Measurements from ENCODE around the gene UBE2E3.

The UBE2E3 gene

GRCh38 chr2:180944372-180944771 lies 36.0 kb upstream of the UBE2E3 start:
- in situ Hi-C loops (cut with MboI; ENCODE audit: low sequenced_read_pairs, unreplicated experiment) = no loop called here
- no peak for DNase-seq (ENCODE audit: low spot score)
- no peak for TF ChIP-seq CTCF (IDR thresholded peaks at IDR 0.05; ENCODE audit: borderline replicate concordance, control extremely low read depth, extremely low read depth, insufficient read depth, missing control alignments)

- in situ Hi-C loops (cut with MboI; ENCODE audit: low sequenced_read_pairs, unreplicated experiment) = no loop called here
These were observed 33.2 kb upstream of the UBE2E3 start for GRCh38 chr2:180947208-180947689.

GRCh38 chr2:180949896-180950295 lies 30.5 kb upstream of the UBE2E3 start:
- TF ChIP-seq CTCF (IDR thresholded peaks at IDR 0.05; ENCODE audit: borderline replicate concordance, control extremely low read depth, extremely low read depth, insufficient read depth, missing control alignments) = no peak
- in situ Hi-C loops (cut with MboI; ENCODE audit: low sequenced_read_pairs, unreplicated experiment) = no loop called here
- DNase-seq (ENCODE audit: low spot score) = no peak

More at GRCh38 chr2:180947208-180947689, 33.2 kb upstream of the UBE2E3 start:
- no peak for DNase-seq (ENCODE audit: low spot score)
- no peak for TF ChIP-seq CTCF (IDR thresholded peaks at IDR 0.05; ENCODE audit: borderline replicate concordance, control extremely low read depth, extremely low read depth, insufficient read depth, missing control alignments)

- DNase-seq (ENCODE audit: low spot score) = no peak
- in situ Hi-C loops (cut with MboI; ENCODE audit: low sequenced_read_pairs, unreplicated experiment) = no loop called here
- TF ChIP-seq CTCF (IDR thresholded peaks at IDR 0.05; ENCODE audit: borderline replicate concordance, control extremely low read depth, extremely low read depth, insufficient read depth, missing control alignments) = no peak
These were observed 28.3 kb upstream of the UBE2E3 start for GRCh38 chr2:180952082-180952481.

GRCh38 chr2:180952731-180953336 lies 27.6 kb upstream of the UBE2E3 start:
- no peak for DNase-seq (ENCODE audit: low spot score)
- in situ Hi-C loops (cut with MboI; ENCODE audit: low sequenced_read_pairs, unreplicated experiment) = no loop called here
- no peak for TF ChIP-seq CTCF (IDR thresholded peaks at IDR 0.05; ENCODE audit: borderline replicate concordance, control extremely low read depth, extremely low read depth, insufficient read depth, missing control alignments)

- in situ Hi-C loops (cut with MboI; ENCODE audit: low sequenced_read_pairs, unreplicated experiment) = no loop called here
- no peak for DNase-seq (ENCODE audit: low spot score)
- no peak for TF ChIP-seq CTCF (IDR thresholded peaks at IDR 0.05; ENCODE audit: borderline replicate concordance, control extremely low read depth, extremely low read depth, insufficient read depth, missing control alignments)
These were observed 26.9 kb upstream of the UBE2E3 start for GRCh38 chr2:180953550-180953949.
